Lung (tissue), 12 donors: Measurements from ENCODE around the gene LCN10. TPM values are rescaled to one million over a fixed set of nuclear protein-coding genes. Genes with fewer than 3 reads are reported as not detected.
A peak's percentile ranks its signal among the peaks of the same experiment; 100 is the strongest.
"Not testable (repeated sequence)": the region's sequence is repeated elsewhere in the genome, so short reads cannot be mapped to it uniquely, and the experiment has no call there.

Experiments used
- ATAC-seq: fragments of 200-7000 bp; cut with Tn5 transposase; one replicate; pipeline ENCODE4 v1.9.1; 2020; ENCODE audit warnings: moderate number of reproducible peaks; ENCODE audit not compliant: insufficient read depth, low FRiP score
- DNase-seq, 3 donors: peaks; one replicate each; pipeline ENCODE4 v3.0.0-alpha.2; 2013 to 2017
- H3K27ac ChIP-seq, 2 donors: one replicate each; pipeline ENCODE4 v1.5.1; 2013; ENCODE audit warnings: mild to moderate bottlenecking in 2 of 2, moderate library complexity in 2 of 2, control low read depth in 1 of 2, inconsistent platforms in 1 of 2, low read depth in 1 of 2, low read length in 1 of 2
- H3K27me3 ChIP-seq, 3 donors: one replicate each; pipeline ENCODE4 v1.5.1; 2013; ENCODE audit warnings: low read length in 2 of 3; ENCODE audit not compliant: control insufficient read depth in 3 of 3, insufficient read depth in 3 of 3
- H3K36me3 ChIP-seq, 4 donors: one replicate each; pipeline ENCODE4 v1.5.1; 2013; ENCODE audit warnings: low read length in 4 of 4, mild to moderate bottlenecking in 1 of 4, moderate library complexity in 1 of 4; ENCODE audit not compliant: control insufficient read depth in 4 of 4, insufficient read depth in 4 of 4
- H3K4me1 ChIP-seq, 5 donors: one replicate each; pipeline ENCODE4 v1.5.1; 2013; ENCODE audit warnings: low read length in 5 of 5, mild to moderate bottlenecking in 2 of 5, moderate library complexity in 1 of 5; ENCODE audit not compliant: control insufficient read depth in 5 of 5, insufficient read depth in 5 of 5
- H3K4me3 ChIP-seq: one replicate; pipeline ENCODE4 v1.5.1; 2013; ENCODE audit warnings: mild to moderate bottlenecking, control low read depth, moderate library complexity
- H3K9ac ChIP-seq, 2 donors: one replicate each; pipeline ENCODE4 v1.5.1; 2013; ENCODE audit warnings: low read length in 2 of 2, control low read depth in 1 of 2; ENCODE audit not compliant: insufficient read depth in 1 of 2
- H3K9me3 ChIP-seq, 4 donors: one replicate each; pipeline ENCODE4 v1.5.1; 2013; ENCODE audit warnings: low read length in 3 of 4, mild to moderate bottlenecking in 1 of 4, moderate library complexity in 1 of 4; ENCODE audit not compliant: control insufficient read depth in 4 of 4, insufficient read depth in 3 of 4
- WGBS, 2 donors: extraction: QIAGEN DNeasy Blood & Tissue Kit; methylation state at CpG; one replicate each; pipeline ENCODE4 v1.1.7; 2013; 5-methylcytosine and 5-hydroxymethylcytosine counted together
- polyA plus RNA-seq, 2 donors: library from polyadenylated mRNA; stranded (reverse); fragments of 200-250 nt; gene quantifications; one replicate each; pipeline ENCODE4 v1.2.1, GENCODE V29; 2013
- total RNA-seq, 2 donors: library from RNA; depleted of rRNA in 1 of 2; stranded (reverse); fragments of >200 nt in 1 of 2; gene quantifications; one replicate each; pipeline ENCODE4 v1.2.1, GENCODE V29; 2014 to 2021
- TF ChIP-seq, protein P1 (sequence below): IDR thresholded peaks from 2 replicates; pipeline ENCODE4 v1.5.1; 2012; ENCODE audit warnings: mild to moderate bottlenecking; ENCODE audit errors: control extremely low read depth, extremely low read depth
- donor health status: control.
- donor health status: control.
- donor health status: Bipolar disorder and iron deficiency.
- donor health status: healthy.
- donor health status: DM: yes; HTN: yes; CAD: no.

LCN10 gene
- total and polyA plus RNA-seq, 4 donors, result 0.72 to 6.4 (median 4.7) TPM; not detected in 1

DNA sequence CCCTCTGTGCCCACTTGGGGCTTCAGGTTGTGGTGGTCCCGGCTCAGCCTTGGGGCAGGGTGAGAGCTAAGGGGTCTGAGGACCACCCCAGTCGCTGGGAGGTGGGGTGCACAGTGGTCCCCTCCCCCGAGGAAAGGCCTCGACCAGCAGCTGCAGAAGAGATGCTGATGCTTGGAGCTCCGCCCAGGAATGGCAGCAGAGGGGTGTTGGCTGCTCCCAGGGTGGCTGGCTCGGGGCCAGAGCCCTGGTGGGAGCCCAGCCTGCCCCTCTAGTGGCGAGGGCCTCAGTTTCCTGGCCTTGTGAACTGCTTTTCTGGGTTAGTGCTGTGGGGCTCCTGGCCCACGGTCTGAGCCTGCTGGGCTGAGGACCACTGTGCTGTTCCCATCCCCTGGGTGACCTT lies 29.2 kb downstream of the LCN10 start:
- TF ChIP-seq, protein P1, sequence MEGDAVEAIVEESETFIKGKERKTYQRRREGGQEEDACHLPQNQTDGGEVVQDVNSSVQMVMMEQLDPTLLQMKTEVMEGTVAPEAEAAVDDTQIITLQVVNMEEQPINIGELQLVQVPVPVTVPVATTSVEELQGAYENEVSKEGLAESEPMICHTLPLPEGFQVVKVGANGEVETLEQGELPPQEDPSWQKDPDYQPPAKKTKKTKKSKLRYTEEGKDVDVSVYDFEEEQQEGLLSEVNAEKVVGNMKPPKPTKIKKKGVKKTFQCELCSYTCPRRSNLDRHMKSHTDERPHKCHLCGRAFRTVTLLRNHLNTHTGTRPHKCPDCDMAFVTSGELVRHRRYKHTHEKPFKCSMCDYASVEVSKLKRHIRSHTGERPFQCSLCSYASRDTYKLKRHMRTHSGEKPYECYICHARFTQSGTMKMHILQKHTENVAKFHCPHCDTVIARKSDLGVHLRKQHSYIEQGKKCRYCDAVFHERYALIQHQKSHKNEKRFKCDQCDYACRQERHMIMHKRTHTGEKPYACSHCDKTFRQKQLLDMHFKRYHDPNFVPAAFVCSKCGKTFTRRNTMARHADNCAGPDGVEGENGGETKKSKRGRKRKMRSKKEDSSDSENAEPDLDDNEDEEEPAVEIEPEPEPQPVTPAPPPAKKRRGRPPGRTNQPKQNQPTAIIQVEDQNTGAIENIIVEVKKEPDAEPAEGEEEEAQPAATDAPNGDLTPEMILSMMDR, result no peak
- ATAC-seq (no peak), DNase-seq (no peak)
- WGBS, 2 donors, result 27 to 35% methylated on average over 8 of the region's 8 CpGs
- H3K4me3 ChIP-seq, result no peak overlapping the region
- peak overlapping the region in 1 of 2 donors; percentile 11 for H3K9ac ChIP-seq
- peak overlapping the region; percentile 71 to 77 for H3K27ac ChIP-seq
- H3K36me3 ChIP-seq, result no peaks in the 10 kb centered on the region
- peaks cover 0 to 23% (median 8%) of the 10 kb centered on the region in 5 donors for H3K4me1 ChIP-seq
- no peaks in the 10 kb centered on the region for H3K27me3 ChIP-seq
- no peaks in the 10 kb centered on the region for H3K9me3 ChIP-seq

DNA sequence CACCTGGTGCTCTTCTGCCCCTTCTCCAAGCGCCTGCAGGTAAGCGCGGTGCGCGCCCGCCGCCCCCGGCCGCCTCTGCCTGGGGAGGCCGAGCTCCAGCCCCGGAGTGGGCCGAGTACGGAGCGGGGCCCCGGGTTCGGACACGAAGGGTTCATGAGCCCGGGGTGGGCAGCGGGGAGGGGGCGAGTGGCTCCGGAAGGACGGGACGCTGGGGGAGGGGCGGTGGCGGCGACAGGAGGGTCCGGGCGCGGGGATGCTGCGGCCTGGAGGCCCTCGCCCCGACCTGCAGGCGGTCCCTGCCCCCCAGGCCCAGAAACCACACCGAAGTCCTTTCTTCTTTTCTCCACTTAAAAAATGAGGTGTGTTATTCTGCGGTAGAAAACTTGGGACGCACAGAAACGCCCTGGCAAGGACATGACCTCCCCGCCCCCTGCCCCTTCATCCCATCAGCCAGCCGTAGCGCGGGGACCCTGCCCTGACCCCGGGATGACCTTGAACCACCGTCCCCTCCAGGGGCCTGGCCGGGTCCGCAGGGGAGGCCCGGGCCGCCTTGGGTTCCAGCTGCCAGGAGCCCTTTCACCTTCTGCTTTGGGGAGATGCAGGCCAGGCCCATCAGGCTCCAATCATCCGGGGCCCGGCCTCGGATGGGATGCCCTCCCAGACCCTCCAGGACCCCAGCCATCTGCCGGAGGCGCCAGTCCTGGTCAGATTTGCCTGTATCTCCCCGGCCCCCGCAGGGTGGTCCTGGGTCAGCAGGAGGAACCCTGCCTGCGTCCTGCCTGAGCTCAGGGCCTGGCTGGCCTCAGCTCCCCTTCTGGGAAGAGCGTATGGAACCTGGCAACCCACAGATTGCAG lies 29.8 kb downstream of the LCN10 start:
- H3K9ac ChIP-seq, result peak overlapping the region in 1 of 2 donors; percentile 11
- H3K4me3 ChIP-seq, result peak overlapping the region; percentile 16
- 3 to 7% methylated on average over 51 to 56 of the region's 56 CpGs for WGBS, 2 donors

GRCh38 chr9:136711751-136712689 lies 30.7 kb downstream of the LCN10 start, which contains the start of gene DIPK1B:
TSS of gene DIPK1B (plus strand) at chr9:136712572. CDS start at chr9:136712666, 94 bp downstream.
- Histone ChIP-seq H3K27me3 (no peaks in the 10 kb centered on the region), H3K4me1 (peaks cover 0 to 23% (median 8%) of the 10 kb centered on the region in 5 donors), H3K9me3 (no peaks in the 10 kb centered on the region), H3K36me3 (no peaks in the 10 kb centered on the region), H3K27ac (peak within 1 kb of the TSS; percentile 51 to 55), H3K4me3 (peak within 1 kb of the TSS; percentile 16), H3K9ac (peak within 1 kb of the TSS in 1 of 2 donors; percentile 11)
- TF ChIP-seq, protein P1, result no peak
- WGBS, 2 donors, result 0 to 2% methylated on average over 48 to 119 of the region's 119 CpGs
- peak; percentile 76 to 84 (median 78) for DNase-seq
- ATAC-seq, result no peak

More for the DNA sequence above, 29.8 kb downstream of the LCN10 start:
- peak overlapping the region; percentile 51 to 55 for H3K27ac ChIP-seq
- peaks cover 0 to 23% (median 8%) of the 10 kb centered on the region in 5 donors for H3K4me1 ChIP-seq
- ATAC-seq (no peak), DNase-seq (no peak)
- no peaks in the 10 kb centered on the region for H3K36me3 ChIP-seq
- TF ChIP-seq, protein P1, result no peak
- H3K27me3 ChIP-seq, result no peaks in the 10 kb centered on the region
- H3K9me3 ChIP-seq, result no peaks in the 10 kb centered on the region

GRCh38 chr9:136711219-136711648 lies 31.5 kb downstream of the LCN10 start:
- H3K4me1 ChIP-seq, result peaks cover 0 to 23% (median 8%) of the 10 kb centered on the region in 5 donors
- 42 to 60% methylated on average over 4 of the region's 4 CpGs for WGBS, 2 donors
- H3K4me3 ChIP-seq, ATAC-seq, H3K9ac ChIP-seq, H3K27ac ChIP-seq, H3K27me3 ChIP-seq, H3K9me3 ChIP-seq, H3K36me3 ChIP-seq, DNase-seq: not testable (repeated sequence)
